ENCODE measurements around the gene TCAIM. TPM values are rescaled to one million over a fixed set of nuclear protein-coding genes. Genes with fewer than 3 reads are reported as not detected.

Gene TCAIM
- total and polyA plus RNA-seq, 9 of the 15 experiments (the other 6 are each of a cell fraction or from before 2014, with no cell fraction given): 19.7 to 53.3 (median 36.9) TPM

- Histone ChIP-seq H3K4me2 (ENCODE audit: insufficient read depth, low read length) (no peak overlapping the region), H3K27ac (ENCODE audit: extremely low read depth, low read depth, low read length) (no peak overlapping the region), H3K4me1 (replicated peaks in 1 of 2; ENCODE audit: control insufficient read depth in 2 of 2, insufficient read depth in 2 of 2, low read length in 2 of 2) (peaks cover 4 to 7% of the 10 kb centered on the region in 2 experiments; a peak in 3 of 5 replicates), H3K27me3 (ENCODE audit: control insufficient read depth in 2 of 2, insufficient read depth in 2 of 2, low read length in 2 of 2) (no peaks in the 10 kb centered on the region), H3K36me3 (ENCODE audit: control insufficient read depth, insufficient read depth, low read length) (peaks cover 90% of the 10 kb centered on the region), H3K9me1 (ENCODE audit: control insufficient read depth, insufficient read depth, low read length) (no peaks in the 10 kb centered on the region), H3K4me3 (no peak overlapping the region), H3K9ac (ENCODE audit: insufficient read depth in 1 of 2, low read depth in 2 of 2, low read length in 2 of 2) (no peak overlapping the region), H3K9me3 (replicated peaks; ENCODE audit: control insufficient read depth, insufficient read depth, low read depth, low read length) (peaks cover 16% of the 10 kb centered on the region; the same call in 1 of the 2 replicates), H3K79me2 (ENCODE audit: control insufficient read depth, insufficient read depth, low read length) (no peaks in the 10 kb centered on the region), H2AFZ (ENCODE audit: low read depth, low read length) (no peak overlapping the region), H4K20me1 (replicated peaks; ENCODE audit: control insufficient read depth, insufficient read depth, low read length) (no peaks in the 10 kb centered on the region)
- ATAC-seq: no peak
- FAIRE-seq: no peak
- TF ChIP-seq NFIC (IDR thresholded peaks at IDR 0.05) (no peak), ZNF75A (CRISPR knock-in tag; IDR thresholded peaks at IDR 0.05) (peak; percentile 99), CBX5 (IDR thresholded peaks at IDR 0.05; ENCODE audit: borderline replicate concordance, low read depth) (0 out of 2 replicates have a peak, but pooled peaks have one; percentile 15), CBX3 (IDR thresholded peaks at IDR 0.05; ENCODE audit: borderline replicate concordance in 1 of 2, low read length in 2 of 2) (peak in 1 of 2 experiments; percentile 78; a peak in 1 of 3 replicates), ZNF121 (CRISPR knock-in tag; conservative IDR thresholded peaks at IDR 0.05) (no peak), TEAD4 (IDR thresholded peaks at IDR 0.05; ENCODE audit: low read length) (peak; percentile 15; the same call in 1 of the 2 replicates), TEAD4 (CRISPR knock-in tag; IDR thresholded peaks at IDR 0.05; ENCODE audit: borderline replicate concordance) (no peak), ZNF445 (CRISPR knock-in tag; IDR thresholded peaks at IDR 0.05; ENCODE audit: low read depth) (peak; percentile 93)
- ChIA-PET POLR2A (no interaction called here), CTCF (ENCODE audit: low intra/inter-chr PET ratio) (no interaction called here)
- in situ Hi-C loops (cut with MboI) (no loop called here), intact Hi-C loops (cut with micrococcal nuclease) (no loop called here)
- DNase-seq (ENCODE audit: extremely low read depth in 1 of 4, low spot score in 3 of 4): no peak
- WGBS (ENCODE audit: insufficient coverage, low coverage, missing lambda C conversion rate): 82% methylated on average over 5 of the region's 5 CpGs
- no TSS peak for BruUV-seq (replicated peaks)
Observed at GRCh38 chr3:44446929-44447328, 108.4 kb downstream of the TCAIM start.

Data from K562 (cell line).